ENCODE measurements around the gene FAM204A.

The FAM204A gene

DNA sequence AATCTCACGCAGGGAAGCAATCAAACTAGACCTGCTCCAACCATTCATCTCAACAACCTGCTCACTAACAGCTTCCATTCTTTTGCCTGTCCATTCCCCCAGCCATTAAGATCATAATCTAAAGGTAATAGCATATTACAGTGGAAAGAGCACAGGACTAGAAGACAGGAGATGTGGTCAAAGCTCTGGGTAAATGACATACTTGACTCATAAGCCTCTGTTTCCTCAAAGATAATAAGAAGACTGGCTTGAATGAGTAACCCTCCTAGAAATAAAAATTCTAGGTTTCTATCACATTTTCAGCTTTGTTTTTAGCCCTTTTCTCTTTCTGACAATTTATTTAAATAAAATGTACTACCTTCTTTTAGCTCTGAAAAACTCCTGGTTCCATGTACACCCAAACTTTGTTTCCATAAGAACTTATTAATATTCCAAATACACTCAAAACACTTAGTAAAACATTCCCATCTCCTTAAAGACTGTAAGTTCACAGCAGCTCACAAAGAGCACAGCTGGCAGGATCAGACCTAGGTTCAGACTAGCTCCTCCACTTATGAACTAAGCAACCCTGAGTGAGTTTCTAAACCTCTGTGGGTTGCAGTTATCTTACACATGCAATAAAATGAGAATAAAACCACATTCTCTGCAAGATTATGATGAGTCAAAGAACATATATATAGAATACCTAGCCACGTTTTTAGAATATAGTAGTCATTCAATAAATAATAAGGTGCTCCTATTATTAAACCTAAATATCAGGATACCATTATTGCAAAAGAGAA lies 11.6 kb downstream of the FAM204A start:
- no peak for DNase-seq (ENCODE audit: low read depth)

- no peak for DNase-seq (ENCODE audit: low read depth)
Observed at GRCh38 chr10:118324140-118324539, 18.0 kb downstream of the FAM204A start.

DNA sequence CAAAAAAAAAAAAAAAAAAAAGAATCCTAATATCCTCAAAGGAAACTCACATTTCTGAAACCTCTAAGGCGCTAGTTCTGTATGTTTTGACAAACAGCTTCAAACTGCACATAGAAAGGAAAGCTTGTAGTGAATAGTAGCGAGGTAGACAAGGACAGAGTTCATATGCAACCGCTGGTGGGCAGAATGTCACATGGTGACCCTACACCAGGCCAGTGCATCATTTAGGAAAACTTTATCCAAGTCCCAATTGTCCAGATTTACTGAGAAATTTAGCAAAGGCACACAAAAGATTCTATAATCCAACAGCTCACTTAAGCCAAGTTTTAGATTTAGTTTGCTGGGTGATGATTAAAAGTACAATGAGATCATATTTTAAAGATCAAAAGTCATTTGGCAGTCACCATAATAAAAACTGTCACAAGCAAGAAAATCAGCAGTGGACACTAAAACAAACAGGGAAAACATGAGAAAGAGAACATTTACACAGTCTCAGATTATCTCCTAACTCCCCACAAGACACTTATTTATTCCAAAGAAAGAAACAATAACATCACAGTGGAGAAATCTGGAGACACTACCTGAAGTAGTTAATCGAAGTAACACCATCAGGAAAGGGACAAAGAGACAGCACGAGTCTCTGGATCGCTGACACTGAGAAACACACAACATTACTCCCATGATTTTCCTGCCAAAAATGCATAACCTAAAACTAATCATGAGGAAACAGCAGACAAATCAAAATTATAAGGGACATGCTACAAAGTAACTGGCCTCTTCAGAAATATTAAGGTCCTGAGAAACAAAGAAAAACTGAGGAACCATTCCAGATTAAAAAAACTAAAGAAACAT lies 20.2 kb downstream of the FAM204A start:
- DNase-seq (ENCODE audit: low read depth): no peak

DNA sequence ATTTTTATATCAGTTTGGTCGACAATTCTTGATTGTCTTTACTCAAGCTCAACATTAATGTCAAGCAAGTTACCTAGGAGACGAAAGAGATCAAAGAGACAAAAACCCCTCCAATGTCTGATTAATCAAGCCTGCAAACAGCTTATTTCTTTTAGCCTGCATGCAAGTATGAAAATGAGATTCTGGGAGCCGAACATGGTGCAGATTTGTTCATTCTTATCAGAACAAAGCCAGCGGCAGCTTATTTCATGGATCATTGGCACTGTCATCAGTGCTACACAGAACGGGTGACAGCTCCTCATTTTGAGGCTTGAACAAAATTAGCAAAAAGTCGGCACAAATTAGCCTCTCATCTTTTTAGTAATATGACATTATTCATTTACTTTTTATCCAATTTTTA lies 26.5 kb downstream of the FAM204A start:
- no peak for DNase-seq (ENCODE audit: low read depth)

DNA sequence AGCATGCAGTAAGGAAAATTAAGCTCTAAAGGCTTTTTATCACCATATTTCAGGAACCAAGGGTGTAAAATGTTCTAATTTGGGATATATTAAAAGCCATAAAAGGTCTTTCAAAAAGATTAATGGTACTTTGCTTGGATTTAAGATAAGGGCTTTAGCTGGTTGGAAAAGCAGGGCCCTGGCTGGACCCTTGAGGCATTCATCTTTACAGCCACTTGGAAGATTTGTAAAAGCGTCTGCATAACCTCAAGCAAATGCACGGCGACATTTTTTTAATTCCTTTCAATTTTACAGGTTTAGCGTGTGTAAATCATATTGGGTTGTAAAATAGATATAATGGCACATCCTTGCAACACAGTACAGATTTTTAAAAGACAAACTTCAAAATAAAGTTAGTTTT lies 27.2 kb downstream of the FAM204A start:
- DNase-seq (ENCODE audit: low read depth): no peak

- no peak for DNase-seq (ENCODE audit: low read depth)
Observed at GRCh38 chr10:118311505-118311904, 30.6 kb downstream of the FAM204A start.

DNA sequence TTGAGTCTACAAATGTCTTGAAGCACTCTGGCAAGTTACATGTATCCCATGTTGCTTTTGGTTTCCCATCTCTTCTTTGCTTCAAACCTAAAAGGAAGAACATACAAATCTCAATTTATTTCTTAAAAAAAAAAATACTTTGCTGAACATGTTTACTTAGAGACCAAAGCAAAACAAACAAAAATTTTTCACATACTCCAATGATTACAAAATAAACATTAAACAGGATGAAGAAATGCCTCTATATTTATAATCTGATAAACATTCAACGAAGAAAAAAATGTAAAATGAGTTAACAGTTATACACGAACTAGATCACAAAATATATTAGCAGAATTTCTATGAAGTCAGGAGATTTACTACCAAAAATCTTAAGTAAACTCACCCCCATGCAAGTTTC lies 31.3 kb downstream of the FAM204A start:
- no peak for DNase-seq (ENCODE audit: low read depth)

DNA sequence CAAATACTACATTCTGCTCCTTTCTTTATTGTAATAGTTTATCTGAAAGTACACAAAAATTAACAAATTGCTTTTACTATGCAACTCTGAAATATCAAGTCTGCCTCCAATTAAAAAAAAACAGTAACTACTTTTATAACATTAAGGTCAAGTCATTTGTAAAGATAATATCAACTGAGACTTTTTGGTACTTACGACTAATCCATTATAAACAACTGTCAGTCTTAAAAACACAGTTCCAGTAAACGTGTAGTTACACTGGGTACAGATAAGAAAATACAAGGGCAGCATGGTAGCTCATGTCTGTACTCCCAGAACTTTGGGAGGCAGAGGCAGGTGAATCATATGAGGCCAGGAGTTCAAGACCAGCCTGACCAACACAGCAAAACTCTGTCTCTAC lies 32.2 kb downstream of the FAM204A start:
- no peak for DNase-seq (ENCODE audit: low read depth)

- no peak for DNase-seq (ENCODE audit: low read depth)
Observed at GRCh38 chr10:118308664-118309063, 33.5 kb downstream of the FAM204A start.

- DNase-seq (ENCODE audit: low read depth): no peak
Observed at GRCh38 chr10:118307859-118308258, 34.3 kb downstream of the FAM204A start.

GRCh38 chr10:118307220-118307619 lies 34.9 kb downstream of the FAM204A start:
- no peak for DNase-seq (ENCODE audit: low read depth)

- no peak for DNase-seq (ENCODE audit: low read depth)
Observed at GRCh38 chr10:118305730-118306129, 36.4 kb downstream of the FAM204A start.

DNA sequence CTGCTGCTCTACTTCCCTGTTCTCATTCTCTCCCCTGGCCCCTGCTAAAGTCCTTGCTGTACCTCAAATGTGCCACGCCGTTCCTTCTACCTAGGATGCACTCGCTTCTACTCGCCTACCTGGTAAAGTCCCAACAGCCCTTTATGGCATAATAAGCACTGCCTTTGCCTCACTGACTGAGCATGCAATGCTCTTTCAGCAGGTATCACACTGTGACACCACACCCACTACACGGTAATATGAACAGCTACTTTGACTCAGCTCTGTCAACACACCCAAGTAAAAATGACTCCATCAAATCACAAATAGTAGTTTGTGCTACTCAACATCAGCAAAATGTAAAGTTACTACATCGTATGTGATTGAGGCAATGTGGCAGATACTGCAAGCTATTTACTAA lies 37.6 kb downstream of the FAM204A start:
- no peak for DNase-seq (ENCODE audit: low read depth)

DNA sequence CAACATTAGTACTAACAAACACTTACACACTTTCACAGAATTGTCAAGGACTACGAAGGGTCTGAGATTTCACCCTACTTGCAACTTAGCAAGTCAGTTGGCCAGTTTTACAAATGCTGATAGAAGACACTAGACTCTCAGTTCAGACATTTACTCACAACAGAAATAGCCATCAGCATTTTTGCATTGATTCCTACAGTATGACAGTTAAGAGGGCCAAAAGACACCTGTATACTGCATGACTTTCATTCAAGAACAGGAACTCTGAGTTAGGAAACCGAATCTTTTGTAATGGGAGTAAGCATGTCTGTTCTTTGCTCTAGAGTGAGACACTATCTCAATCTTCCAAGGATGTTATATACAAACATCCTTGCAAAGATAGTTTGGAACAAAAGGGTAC lies 40.9 kb downstream of the FAM204A start:
- DNase-seq (ENCODE audit: low read depth): no peak

DNA sequence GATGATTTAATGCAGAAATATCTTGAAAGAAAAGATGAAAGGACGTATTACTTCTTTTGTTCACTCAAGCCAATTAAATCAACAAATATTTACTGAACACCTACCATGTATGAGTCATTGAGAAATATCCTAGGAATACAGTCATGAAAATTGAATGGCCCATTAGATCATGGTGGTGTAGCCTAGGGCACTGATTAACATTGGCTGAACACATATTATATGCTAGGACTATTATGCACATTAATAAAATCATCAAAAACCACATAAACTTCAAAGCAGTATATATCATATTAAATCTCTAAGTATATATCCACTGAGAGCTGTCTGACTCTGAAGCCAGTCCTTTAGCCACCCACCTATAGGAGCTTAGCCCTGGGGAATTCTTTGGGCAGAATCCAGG lies 41.8 kb downstream of the FAM204A start:
- DNase-seq (ENCODE audit: low read depth): no peak

DNA sequence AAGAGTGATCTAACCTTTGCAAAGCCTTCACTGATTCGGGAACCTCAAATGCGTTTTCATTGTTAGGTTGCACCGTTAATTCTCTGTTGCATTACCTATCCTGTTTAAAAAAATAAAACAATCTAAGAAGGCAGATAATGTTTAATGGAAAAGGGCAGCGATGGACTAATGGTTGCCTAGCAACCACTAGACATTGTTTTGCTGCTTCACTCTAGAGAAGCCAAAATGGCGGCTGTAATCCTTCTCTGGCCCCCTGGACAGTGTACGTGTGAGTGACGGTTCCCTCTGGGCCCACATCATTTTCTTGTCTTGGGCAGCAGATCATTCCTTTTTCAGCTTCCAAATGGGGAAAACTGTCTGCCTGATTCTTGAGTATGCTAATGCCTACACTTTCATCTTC lies 43.3 kb downstream of the FAM204A start:
- no peak for DNase-seq (ENCODE audit: low read depth)

DNA sequence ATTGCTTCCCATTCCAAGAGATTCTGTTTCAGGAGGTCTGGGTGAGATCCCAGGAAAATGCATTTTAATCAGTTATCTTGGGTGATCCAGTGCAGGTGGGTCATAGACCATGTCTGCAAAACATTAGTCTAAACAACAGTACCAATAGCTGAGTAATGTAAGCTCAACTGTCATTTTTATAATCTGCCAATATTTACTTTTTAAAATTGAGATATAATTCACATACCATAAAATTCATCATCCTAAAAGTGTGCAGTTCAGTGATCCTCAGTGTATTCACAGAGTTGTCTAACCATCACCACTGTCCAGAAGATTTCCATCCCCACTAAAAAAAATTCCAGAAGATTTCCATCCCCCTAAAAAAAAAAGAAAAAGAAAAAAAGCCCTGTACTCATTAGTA lies 51.0 kb downstream of the FAM204A start:
- no peak for DNase-seq (ENCODE audit: low read depth)

DNA sequence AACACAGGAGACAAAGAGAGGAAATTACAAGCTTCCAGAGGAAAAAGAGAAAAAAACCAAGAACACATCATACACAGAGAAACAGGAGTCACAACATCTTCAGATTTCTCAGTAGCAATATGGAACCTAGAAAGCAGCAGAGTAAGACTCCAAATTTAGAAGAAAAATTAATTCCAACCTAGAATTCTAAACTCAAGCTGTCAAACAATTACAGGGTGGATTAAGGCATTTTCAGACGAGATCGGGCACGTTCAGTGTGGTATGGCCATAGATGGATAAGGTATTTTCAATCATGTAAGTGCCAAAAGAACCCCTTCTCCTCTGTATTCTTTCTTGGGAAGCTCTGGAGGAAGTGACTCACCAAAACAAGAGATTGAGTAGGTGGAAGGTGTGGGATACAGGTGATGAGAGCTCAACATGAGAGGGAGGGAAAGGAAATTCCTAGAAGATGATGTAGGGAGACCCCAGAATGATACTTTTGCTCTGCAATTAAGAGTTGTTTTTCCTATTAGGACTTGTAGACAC lies 51.6 kb downstream of the FAM204A start:
- no peak for DNase-seq (ENCODE audit: low read depth)

DNA sequence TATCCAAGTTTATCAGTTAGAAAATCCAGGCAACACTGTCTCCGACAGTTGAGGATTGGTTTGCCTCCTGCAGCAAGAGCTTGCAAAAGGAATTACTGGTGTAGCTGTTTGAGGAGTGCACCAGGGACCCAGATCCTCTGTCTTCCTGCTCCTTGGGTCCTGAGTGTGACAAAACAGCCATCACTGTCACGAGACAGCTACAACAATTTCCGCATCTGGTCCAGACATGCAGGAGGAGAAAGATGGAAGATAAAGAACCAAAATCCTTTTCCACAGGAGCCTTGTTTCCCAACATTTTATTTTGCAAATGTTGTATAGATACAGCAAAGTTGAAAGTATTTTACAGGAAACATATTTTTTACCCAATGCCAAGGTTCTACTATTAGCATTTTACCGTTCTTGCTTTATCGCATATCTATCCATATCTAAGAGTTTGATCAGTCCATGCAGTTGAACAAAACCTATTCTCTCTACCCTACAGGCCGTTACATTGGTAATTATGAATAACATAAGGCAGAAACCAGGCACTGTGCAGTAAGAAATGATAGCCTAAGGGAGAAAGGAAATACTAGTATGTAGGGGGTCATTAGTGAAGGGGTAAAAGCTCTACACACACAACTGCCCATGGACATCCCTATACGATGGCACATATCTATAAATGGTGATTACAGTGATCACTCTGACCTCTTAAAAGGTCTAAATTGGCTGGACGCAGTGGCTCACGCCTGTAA lies 54.9 kb downstream of the FAM204A start:
- no peak for DNase-seq (ENCODE audit: low read depth)

DNA sequence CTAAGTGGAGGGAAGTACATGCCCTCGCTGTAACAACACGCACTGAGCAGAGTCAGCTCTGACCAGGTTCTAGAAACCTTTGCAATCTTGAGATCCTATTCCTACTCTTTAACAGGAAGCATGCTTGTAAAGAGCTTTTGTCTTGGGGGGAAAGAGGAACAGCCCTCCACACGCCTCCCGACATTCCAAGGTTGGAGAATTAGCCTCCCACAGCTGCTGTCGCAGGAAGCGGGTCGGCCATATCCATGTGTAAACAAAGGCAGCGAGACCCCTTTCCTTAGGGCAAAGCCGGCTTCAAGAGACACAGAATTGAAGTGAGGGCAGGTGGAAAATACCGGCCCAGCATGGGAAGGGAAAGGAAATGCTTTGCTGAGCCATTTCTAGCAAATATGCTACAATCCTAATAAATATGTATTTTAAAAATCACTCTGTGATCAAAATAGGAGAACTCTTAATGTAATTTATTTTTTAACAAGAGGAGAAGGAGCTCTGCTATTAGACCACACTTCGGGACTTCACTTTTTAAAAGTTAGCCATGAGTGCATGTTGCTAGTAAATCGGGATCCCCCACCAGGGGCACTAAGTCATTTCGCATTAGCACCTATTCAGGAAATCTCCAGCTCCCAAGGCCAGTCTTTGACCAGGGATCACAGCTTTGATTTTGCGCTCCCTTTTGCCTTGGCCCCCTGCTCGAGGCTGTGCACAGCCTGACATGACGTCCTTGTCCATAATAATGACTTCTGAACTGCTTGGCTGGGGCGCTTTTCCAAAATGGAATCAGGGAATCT lies 55.9 kb downstream of the FAM204A start:
- no peak for DNase-seq (ENCODE audit: low read depth)

- DNase-seq (ENCODE audit: low read depth): no peak
Observed at GRCh38 chr10:118282670-118283069, 59.5 kb downstream of the FAM204A start.

DNA sequence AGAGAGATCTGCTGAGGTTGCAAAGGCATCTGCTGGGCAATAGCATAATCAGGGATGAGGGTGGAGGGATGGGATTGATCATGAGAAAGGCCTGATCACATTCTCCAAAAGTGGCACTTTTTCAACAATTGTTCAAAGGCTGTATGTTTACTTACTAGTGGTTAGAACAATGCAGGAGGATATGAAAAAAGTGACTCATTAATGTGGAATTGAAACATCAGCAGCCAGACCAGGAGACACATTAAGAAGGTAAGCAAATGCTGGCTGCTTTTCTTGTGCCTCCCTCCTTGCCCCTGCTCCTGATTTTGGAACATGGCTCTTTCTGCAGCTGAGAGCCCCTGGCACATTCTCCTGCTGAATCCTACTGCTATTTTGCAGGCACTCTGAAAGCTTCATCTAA lies 63.5 kb downstream of the FAM204A start:
- no peak for DNase-seq (ENCODE audit: low read depth)

All from stimulated activated CD8-positive, alpha-beta memory T cell treated with anti-CD3 and anti-CD28 coated beads, Interleukin-12 subunit alpha, Interleukin-12 subunit beta, amount 100 ng/mL, for 1 hour (primary cell).